Ishikawa (cell line): ENCODE results near the gene ABHD18.

Experiments
- CEBPB ChIP-seq: IDR thresholded peaks from 2 replicates; pipeline ENCODE4 v1.6.1; 2012
- CREB1 ChIP-seq: IDR thresholded peaks from 2 replicates; pipeline ENCODE4 v1.6.1; 2012; ENCODE audit warnings: low read depth
- EGR1 ChIP-seq: IDR thresholded peaks from 2 replicates; pipeline ENCODE4 v1.6.1; 2012
- EP300 ChIP-seq: IDR thresholded peaks from 2 replicates; pipeline ENCODE4 v1.6.1; 2012; ENCODE audit warnings: borderline replicate concordance
- FOXM1 ChIP-seq: IDR thresholded peaks from 2 replicates; pipeline ENCODE4 v1.6.1; 2012; ENCODE audit warnings: low read depth, borderline replicate concordance
- NFIC ChIP-seq: IDR thresholded peaks from 2 replicates; pipeline ENCODE4 v1.6.1; 2012
- RAD21 ChIP-seq: IDR thresholded peaks from 2 replicates; pipeline ENCODE4 v1.6.1; 2012; ENCODE audit warnings: low read depth
- TAF1 ChIP-seq: IDR thresholded peaks from 2 replicates; pipeline ENCODE4 v1.6.1; 2012; ENCODE audit warnings: low read depth, mild to moderate bottlenecking
- TCF12 ChIP-seq: IDR thresholded peaks from 2 replicates; pipeline ENCODE4 v1.6.1; 2012; ENCODE audit warnings: low read depth
- TEAD4 ChIP-seq: IDR thresholded peaks from 2 replicates; pipeline ENCODE4 v1.6.1; 2012
- USF1 ChIP-seq: IDR thresholded peaks from 2 replicates; pipeline ENCODE4 v1.6.1; 2012
- YY1 ChIP-seq: IDR thresholded peaks from 2 replicates; pipeline ENCODE4 v1.6.1; 2012; ENCODE audit warnings: low read depth
- ZBTB7A ChIP-seq: IDR thresholded peaks from 2 replicates; pipeline ENCODE4 v1.6.1; 2012; ENCODE audit warnings: low read depth
- TF ChIP-seq, protein P1 (sequence below): IDR thresholded peaks from 2 replicates; pipeline ENCODE4 v1.6.1; 2012
- TF ChIP-seq, protein P2 (sequence below): IDR thresholded peaks from 2 replicates; pipeline ENCODE4 v1.6.1; 2012; ENCODE audit warnings: low read depth, mild to moderate bottlenecking

ABHD18 gene

DNA sequence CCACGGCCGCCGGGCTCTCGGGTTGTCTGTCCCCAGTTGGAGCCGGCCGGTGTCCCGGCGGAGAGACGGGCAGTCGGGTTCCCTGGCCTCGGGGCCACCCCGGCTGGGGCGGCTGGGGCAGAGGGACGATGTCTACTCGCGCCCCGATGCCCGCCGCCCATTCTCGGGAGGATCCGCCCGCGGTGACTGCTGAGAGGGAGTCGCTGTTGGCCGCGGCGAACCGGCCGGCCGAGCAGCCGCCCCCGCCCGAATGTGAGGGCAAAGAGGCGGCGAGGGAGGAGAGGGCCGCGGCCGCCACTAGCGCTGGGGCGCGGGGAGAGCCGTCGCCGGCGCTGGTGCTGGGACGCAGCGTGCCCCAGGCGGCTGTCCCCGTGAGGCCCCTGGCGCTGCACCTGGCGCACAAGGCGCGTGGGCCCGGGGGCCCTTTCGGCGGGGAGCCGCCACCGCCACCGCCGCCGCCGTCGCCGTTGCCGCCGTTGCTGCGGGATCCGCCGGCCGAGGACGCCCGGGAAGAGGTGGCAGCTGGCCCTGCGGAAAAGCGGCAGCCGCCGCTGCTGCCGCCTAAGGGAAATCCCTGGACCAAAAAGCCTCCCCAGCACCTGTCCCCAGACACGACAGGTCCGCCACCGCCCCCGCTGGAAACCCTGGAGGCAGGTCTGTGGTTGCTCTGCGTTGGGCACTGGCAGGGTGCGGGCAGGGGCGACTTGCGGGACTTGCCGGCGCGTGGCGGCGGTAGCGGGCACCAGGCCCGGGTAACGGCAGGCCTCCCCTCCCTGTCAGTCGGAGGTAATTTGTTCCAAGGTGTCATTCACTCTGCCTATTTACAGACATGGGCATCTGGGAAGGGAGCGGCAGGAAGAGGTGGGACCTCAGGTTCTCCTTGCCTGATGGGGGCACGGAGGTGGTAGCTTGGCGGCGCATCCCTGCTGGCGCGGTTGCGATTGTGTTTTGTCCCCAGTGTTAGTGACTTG is 96.6 kb downstream of the ABHD18 start:
- TF ChIP-seq, protein P1, sequence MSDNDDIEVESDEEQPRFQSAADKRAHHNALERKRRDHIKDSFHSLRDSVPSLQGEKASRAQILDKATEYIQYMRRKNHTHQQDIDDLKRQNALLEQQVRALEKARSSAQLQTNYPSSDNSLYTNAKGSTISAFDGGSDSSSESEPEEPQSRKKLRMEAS: no peak; the same call in none of the 2 replicates
- TF ChIP-seq TAF1: no peak; the same call in 1 of the 2 replicates
- no peak for TF ChIP-seq ZBTB7A
- no peak; the same call in 1 of the 2 replicates for TF ChIP-seq YY1
- TF ChIP-seq CREB1: no peak
- TF ChIP-seq, protein P2, sequence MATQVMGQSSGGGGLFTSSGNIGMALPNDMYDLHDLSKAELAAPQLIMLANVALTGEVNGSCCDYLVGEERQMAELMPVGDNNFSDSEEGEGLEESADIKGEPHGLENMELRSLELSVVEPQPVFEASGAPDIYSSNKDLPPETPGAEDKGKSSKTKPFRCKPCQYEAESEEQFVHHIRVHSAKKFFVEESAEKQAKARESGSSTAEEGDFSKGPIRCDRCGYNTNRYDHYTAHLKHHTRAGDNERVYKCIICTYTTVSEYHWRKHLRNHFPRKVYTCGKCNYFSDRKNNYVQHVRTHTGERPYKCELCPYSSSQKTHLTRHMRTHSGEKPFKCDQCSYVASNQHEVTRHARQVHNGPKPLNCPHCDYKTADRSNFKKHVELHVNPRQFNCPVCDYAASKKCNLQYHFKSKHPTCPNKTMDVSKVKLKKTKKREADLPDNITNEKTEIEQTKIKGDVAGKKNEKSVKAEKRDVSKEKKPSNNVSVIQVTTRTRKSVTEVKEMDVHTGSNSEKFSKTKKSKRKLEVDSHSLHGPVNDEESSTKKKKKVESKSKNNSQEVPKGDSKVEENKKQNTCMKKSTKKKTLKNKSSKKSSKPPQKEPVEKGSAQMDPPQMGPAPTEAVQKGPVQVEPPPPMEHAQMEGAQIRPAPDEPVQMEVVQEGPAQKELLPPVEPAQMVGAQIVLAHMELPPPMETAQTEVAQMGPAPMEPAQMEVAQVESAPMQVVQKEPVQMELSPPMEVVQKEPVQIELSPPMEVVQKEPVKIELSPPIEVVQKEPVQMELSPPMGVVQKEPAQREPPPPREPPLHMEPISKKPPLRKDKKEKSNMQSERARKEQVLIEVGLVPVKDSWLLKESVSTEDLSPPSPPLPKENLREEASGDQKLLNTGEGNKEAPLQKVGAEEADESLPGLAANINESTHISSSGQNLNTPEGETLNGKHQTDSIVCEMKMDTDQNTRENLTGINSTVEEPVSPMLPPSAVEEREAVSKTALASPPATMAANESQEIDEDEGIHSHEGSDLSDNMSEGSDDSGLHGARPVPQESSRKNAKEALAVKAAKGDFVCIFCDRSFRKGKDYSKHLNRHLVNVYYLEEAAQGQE: no peak
- TF ChIP-seq EP300: no peak
- no peak for TF ChIP-seq EGR1
- TF ChIP-seq USF1: no peak
- TF ChIP-seq FOXM1: no peak
- no peak for TF ChIP-seq TEAD4
- TF ChIP-seq CEBPB: no peak
- no peak for TF ChIP-seq NFIC
- no peak for TF ChIP-seq TCF12
- no peak for TF ChIP-seq RAD21

- TF ChIP-seq YY1 (no peak), RAD21 (peak; percentile 38; the same call in 1 of the 2 replicates)
Observed at GRCh38 chr4:128068918-128069317, 103.7 kb downstream of the ABHD18 start.

DNA sequence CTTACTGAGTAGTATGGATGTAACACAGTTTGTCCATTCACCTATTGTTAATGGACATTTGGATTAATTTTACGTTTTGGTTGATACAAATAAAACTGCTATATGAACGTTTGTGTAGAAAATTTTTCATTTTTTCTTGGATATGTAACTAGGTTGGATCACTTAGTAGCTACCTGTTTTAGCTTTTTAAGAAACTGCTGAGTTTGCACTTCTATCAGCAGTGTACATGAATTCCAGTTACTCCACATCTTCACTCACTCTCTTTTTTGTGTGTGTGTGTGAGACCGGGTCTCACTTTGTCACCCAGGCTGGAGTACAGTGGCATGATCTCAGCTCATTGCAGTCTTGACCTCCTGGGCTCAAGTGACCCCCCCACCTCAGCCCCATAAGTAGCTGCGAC is 111.3 kb downstream of the ABHD18 start:
- TF ChIP-seq NFIC: no peak
- TF ChIP-seq USF1: no peak
- TF ChIP-seq YY1: no peak
- no peak for TF ChIP-seq TEAD4
- no peak for TF ChIP-seq EP300
- no peak for TF ChIP-seq CREB1
- TF ChIP-seq ZBTB7A: no peak
- TF ChIP-seq CEBPB: no peak
- no peak for TF ChIP-seq EGR1
- TF ChIP-seq, protein P1: no peak
- no peak for TF ChIP-seq FOXM1
- no peak for TF ChIP-seq TCF12
- TF ChIP-seq TAF1: no peak
- TF ChIP-seq, protein P2: no peak
- no peak for TF ChIP-seq RAD21
